ENCODE measurements around the gene GABRB3.

GABRB3 gene

GRCh38 chr15:26624128-26624527 is 148.7 kb downstream of the GABRB3 start:
- DNase-seq, result no peak

GRCh38 chr15:26623071-26623470 is 149.8 kb downstream of the GABRB3 start:
- no peak for DNase-seq

GRCh38 chr15:26621816-26622215 is 151.1 kb downstream of the GABRB3 start:
- DNase-seq, result no peak

DNA sequence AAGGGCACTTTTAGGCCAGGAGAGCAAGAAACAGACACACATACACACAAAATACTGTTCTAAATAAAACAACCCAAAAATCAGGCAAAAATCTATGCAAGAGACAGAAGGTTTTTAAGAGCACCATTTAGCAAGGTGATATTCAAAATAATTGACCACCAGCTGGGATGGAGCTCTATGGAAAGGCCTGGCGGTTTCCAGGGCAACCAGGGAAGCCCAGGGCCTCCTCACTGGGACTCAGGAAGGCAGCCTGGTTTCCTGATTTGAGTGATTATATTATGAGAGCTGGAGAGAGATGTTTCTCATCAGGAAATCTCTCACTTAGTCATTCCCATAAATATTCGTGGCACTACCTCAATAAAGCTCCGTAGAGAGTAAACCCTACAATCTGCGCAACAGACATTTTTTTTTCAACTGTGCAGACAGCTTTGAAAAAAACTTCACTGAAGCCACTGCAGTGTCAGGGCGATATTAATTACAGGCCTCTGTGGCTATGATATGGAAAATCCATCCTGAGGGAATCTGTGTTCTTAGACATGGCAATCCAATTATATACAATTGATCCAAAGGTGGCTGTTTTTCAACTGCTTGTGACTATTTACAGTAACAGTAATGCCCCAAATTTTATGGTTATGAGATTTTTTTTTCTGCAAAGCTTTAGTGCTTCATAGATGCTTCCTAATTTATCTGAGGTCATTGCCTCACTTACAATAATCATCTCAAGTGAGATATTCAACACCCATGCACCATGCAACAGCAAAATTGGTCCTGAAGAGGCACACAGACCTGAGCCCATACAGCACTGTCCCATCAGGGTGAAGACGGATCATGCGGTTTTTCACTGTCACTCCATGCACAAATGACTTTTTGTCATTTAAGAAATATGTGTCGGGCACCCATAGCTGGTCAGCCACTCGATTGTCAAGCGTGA is 152.1 kb downstream of the GABRB3 start:
- DNase-seq, result no peak

- no peak for DNase-seq
Observed at GRCh38 chr15:26615927-26616302, 157.0 kb downstream of the GABRB3 start.

GRCh38 chr15:26615188-26615926 is 157.5 kb downstream of the GABRB3 start:
- DNase-seq, result no peak

GRCh38 chr15:26614734-26615133 is 158.1 kb downstream of the GABRB3 start:
- no peak for DNase-seq

- no peak for DNase-seq
Observed at GRCh38 chr15:26598704-26599103, 174.2 kb downstream of the GABRB3 start.

- no peak for DNase-seq
Observed at GRCh38 chr15:26595611-26596010, 177.3 kb downstream of the GABRB3 start.

GRCh38 chr15:26590676-26591075 is 182.2 kb downstream of the GABRB3 start:
- DNase-seq, result no peak

DNA sequence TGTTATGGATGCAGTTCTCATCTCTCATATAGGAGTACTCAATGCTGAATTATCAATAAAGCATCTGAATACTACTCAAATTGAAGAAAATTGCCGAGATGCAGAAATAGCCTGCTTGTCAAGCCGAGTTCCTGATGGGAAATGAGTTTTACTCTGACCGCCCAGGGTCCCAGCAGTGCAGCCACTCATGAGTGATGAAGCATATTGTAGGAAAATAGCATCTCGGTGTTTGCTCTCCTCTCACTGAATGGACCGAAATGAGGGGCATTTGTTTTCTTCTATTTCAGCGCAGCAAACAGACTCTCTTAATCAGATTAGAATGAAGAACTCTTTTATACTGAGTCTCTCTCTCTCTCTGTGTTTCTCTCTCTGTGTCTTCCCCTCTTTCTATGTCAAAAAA is 190.0 kb downstream of the GABRB3 start:
- DNase-seq, result no peak

GRCh38 chr15:26580943-26581342 is 191.9 kb downstream of the GABRB3 start:
- no peak for DNase-seq

GRCh38 chr15:26572602-26573350 is 200.1 kb downstream of the GABRB3 start:
- no peak for DNase-seq

GRCh38 chr15:26571346-26571745 is 201.5 kb downstream of the GABRB3 start:
- DNase-seq, result no peak

GRCh38 chr15:26565542-26565941 is 207.3 kb downstream of the GABRB3 start:
- no peak for DNase-seq

- no peak for DNase-seq
Observed at GRCh38 chr15:26564361-26564760, 208.5 kb downstream of the GABRB3 start.

DNA sequence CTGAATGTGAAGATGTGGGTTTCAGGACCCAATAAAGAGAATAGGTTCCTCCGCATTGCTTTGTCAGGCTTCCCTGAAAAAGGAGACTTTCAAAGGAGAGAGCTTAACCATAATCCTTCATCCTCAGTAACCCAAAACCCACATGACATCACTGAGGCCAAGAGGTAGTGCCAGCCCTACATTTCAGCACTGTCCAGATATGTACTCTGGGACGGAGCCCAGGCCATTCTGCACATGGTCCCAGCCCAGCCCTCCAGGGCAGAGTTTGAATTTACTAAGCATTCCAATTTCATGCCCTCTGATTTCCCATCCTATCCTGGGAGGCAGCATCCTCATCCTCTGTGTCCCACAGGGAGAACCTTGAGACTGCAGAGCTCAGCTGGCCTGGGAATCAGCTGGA is 210.5 kb downstream of the GABRB3 start:
- DNase-seq, result no peak

- no peak for DNase-seq
Observed at GRCh38 chr15:26561896-26562295, 211.0 kb downstream of the GABRB3 start.

- no peak for DNase-seq
Observed at GRCh38 chr15:26561130-26561529, 211.7 kb downstream of the GABRB3 start.

GRCh38 chr15:26555898-26556297 is 217.0 kb downstream of the GABRB3 start:
- DNase-seq, result no peak

GRCh38 chr15:26551473-26551872 is 221.4 kb downstream of the GABRB3 start:
- no peak for DNase-seq

DNA sequence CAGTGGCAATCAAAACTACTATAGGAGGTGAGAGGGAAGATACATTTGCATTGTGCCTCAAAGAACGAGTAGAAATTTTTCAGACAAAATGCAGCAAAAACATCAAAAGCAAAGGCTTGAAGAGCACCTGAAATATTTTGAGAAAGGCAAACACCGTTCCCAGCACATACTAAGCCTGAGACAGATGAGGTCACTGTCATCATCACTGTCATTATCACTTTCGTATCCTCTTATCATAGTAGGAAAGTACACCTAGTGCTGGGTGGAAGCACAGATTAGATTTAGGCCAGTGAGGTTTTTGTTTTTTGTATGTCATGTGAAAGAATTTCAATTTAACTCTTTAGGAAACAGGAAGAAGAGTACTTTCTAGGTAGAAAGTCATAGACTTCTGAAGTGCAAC is 222.0 kb downstream of the GABRB3 start:
- DNase-seq, result no peak

- no peak for DNase-seq
Observed at GRCh38 chr15:26537663-26538062, 235.2 kb downstream of the GABRB3 start.
